HepG2 (cell line): ENCODE data around the gene COPS7A. TPM values are rescaled to one million over a fixed set of nuclear protein-coding genes. Genes with fewer than 3 reads are reported as not detected.

Source experiments
- CENPT ChIP-seq: sonication (generic); formaldehyde crosslinking; IDR thresholded peaks from 2 replicates; pipeline ENCODE4 v1.8.0; 2022; ENCODE audit warnings: low read depth, mild to moderate bottlenecking, moderate library complexity, missing genetic modification reagents
- CSRNP2 ChIP-seq: sonication (generic); formaldehyde crosslinking; conservative IDR thresholded peaks from 2 replicates; pipeline ENCODE4 v1.8.0; 2022; ENCODE audit warnings: low read depth, missing genetic modification reagents
- EED ChIP-seq: sonication (generic); formaldehyde crosslinking; IDR thresholded peaks from 2 replicates; pipeline ENCODE4 v1.5.0; 2020; ENCODE audit warnings: mild to moderate bottlenecking, missing genetic modification reagents
- HIVEP1 ChIP-seq: sonication (generic); formaldehyde crosslinking; IDR thresholded peaks from 2 replicates; pipeline ENCODE4 v1.4.0; 2020; ENCODE audit warnings: mild to moderate bottlenecking, missing genetic modification reagents
- KDM5A ChIP-seq: fragments of 200-600 bp; sonication (generic); IDR thresholded peaks from 2 replicates; pipeline ENCODE4 v1.7.0; 2018; ENCODE audit warnings: antibody characterized with exemption, mild to moderate bottlenecking, low read length, borderline replicate concordance
- KLF11 ChIP-seq: IDR thresholded peaks from 2 replicates; pipeline ENCODE4 v1.6.1; 2016; ENCODE audit warnings: missing compliant biosample characterization
- KMT2B ChIP-seq: IDR thresholded peaks from 2 replicates; pipeline ENCODE4 v1.6.1; 2016; ENCODE audit warnings: missing genetic modification reagents, missing compliant biosample characterization
- MEF2D ChIP-seq: sonication (generic); formaldehyde crosslinking; IDR thresholded peaks from 2 replicates; pipeline ENCODE4 v1.5.1; 2020; ENCODE audit warnings: mild to moderate bottlenecking, missing genetic modification reagents
- NCOA2 ChIP-seq: sonication (generic); formaldehyde crosslinking; IDR thresholded peaks from 2 replicates; pipeline ENCODE4 v1.8.0; 2022; ENCODE audit warnings: inconsistent platforms
- TFDP1 ChIP-seq: IDR thresholded peaks from 2 replicates; pipeline ENCODE4 v1.6.1; 2016; ENCODE audit warnings: missing compliant biosample characterization, missing genetic modification reagents, borderline replicate concordance
- ZBTB40 ChIP-seq, 2 experiments: fragments of 450-650 bp in 1 of 2; sonication (generic) in 1 of 2; formaldehyde crosslinking in 1 of 2; IDR thresholded peaks; 2 replicates each; pipeline versions ENCODE4 v1.6.1 to v1.8.0; 2016 to 2022; ENCODE audit warnings: antibody characterized with exemption in 1 of 2, mild to moderate bottlenecking in 1 of 2, missing genetic modification reagents in 1 of 2
- ZNF770 ChIP-seq: sonication (generic); formaldehyde crosslinking; IDR thresholded peaks from 2 replicates; pipeline ENCODE4 v1.5.0; 2020; ENCODE audit warnings: mild to moderate bottlenecking, missing genetic modification reagents
- ZNF782 ChIP-seq: sonication (generic); formaldehyde crosslinking; IDR thresholded peaks from 2 replicates; pipeline ENCODE4 v1.4.0; 2020; ENCODE audit warnings: missing genetic modification reagents, mild to moderate bottlenecking, borderline replicate concordance
- polyA plus RNA-seq, 8 experiments: library from polyadenylated mRNA; depleted of rRNA in 3 of 8; stranded (reverse) in 7 of 8; unstranded in 1 of 8; fragments of >200 nt; fragmentation: Illumina TruSeq in 4 of 8; extraction: Trizol in 4 of 8; gene quantifications; 2 replicates each; pipeline versions ENCODE4 v1.2.1 to v1.2.3, GENCODE V29; 2011 to 2016; ENCODE audit warnings: low read depth in 4 of 8, missing spikeins in 1 of 8, mixed read lengths in 1 of 8; ENCODE audit not compliant: insufficient read depth in 1 of 8
- total RNA-seq, 5 experiments: library from RNA; depleted of rRNA; stranded (reverse); fragments of >200 nt; fragmentation: Illumina TruSeq; extraction: Trizol; gene quantifications; 2 replicates each; pipeline ENCODE4 v1.2.3, GENCODE V29; 2016; ENCODE audit warnings: low read depth in 1 of 5

COPS7A gene
- total and polyA plus RNA-seq, 2 of the 13 experiments (the other 11 are each of a cell fraction or from before 2014, with no cell fraction given) = 40.0 to 73.6 TPM

GRCh38 chr12:6752921-6753771, 29.3 kb downstream of the COPS7A start, which contains the start of gene MLF2 (continued):
- TF ChIP-seq ZBTB40 (IDR thresholded peaks at IDR 0.05) = no peak
- peak; percentile 66 for TF ChIP-seq ZBTB40 (CRISPR knock-in tag; IDR thresholded peaks at IDR 0.05)
- TF ChIP-seq CSRNP2 = no peak
- peak; percentile 85; the same call in 1 of the 2 replicates for TF ChIP-seq KDM5A
- peak; percentile 21; the same call in 1 of the 2 replicates for TF ChIP-seq NCOA2 (CRISPR knock-in tag)
- peak; percentile 82; the same call in 1 of the 2 replicates for TF ChIP-seq EED (CRISPR knock-in tag)
- TF ChIP-seq KMT2B (CRISPR knock-in tag) = peak; percentile 66
- TF ChIP-seq ZNF770 = peak; percentile 68; the same call in 1 of the 2 replicates
- TF ChIP-seq TFDP1 = 0 out of 2 replicates have a peak, but pooled peaks have one; percentile 39
- peak; percentile 31; the same call in 1 of the 2 replicates for TF ChIP-seq MEF2D (CRISPR knock-in tag)
- 0 out of 2 replicates have a peak, but pooled peaks have one; percentile 53 for TF ChIP-seq CENPT (CRISPR knock-in tag)
- TF ChIP-seq HIVEP1 = peak; percentile 32; the same call in 1 of the 2 replicates
- no peak for TF ChIP-seq KLF11 (CRISPR knock-in tag)
- no peak for TF ChIP-seq ZNF782
